ENCODE data around the gene C3orf20.

DNA sequence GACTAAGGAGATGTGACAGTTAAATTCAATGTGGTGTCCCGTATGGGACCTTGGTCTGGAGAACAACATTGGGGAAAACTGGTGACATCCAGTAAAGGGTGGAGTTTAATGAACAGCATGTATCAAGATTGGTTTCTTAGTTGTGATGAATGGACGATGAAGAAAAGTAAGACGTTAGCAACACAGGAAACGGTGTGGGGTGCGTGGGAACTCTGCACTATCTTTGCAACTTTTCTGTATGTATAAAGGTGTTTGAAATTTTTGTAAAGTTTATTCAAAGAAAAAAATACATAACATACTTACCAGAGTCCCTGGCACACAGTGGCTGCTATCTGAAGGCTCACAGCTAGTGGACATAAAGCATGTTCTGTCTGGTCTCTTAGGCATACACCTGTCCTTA is 29.5 kb upstream of the C3orf20 start:
- no peak for TF ChIP-seq EZH2 (IDR thresholded peaks at IDR 0.05; ENCODE audit: insufficient read depth, poor library complexity, severe bottlenecking)
- TF ChIP-seq EZH2phosphoT487 (IDR thresholded peaks at IDR 0.05; ENCODE audit: insufficient read depth, low read depth): no peak

All from GM23248 (cell line).